Tibial nerve (tissue), 4 donors: ENCODE measurements around the gene HSD17B12. TPM values are rescaled to one million over a fixed set of nuclear protein-coding genes. Genes with fewer than 3 reads are reported as not detected.

Experiments
- DNase-seq, 2 donors: peaks; one replicate each; pipeline ENCODE4 v3.0.0-alpha.2; 2019; ENCODE audit warnings: low spot score in 2 of 2
- H3K27ac ChIP-seq, 4 donors: fragments of 200-600 bp; sonication (generic) in 3 of 4; one replicate each; pipeline ENCODE4 v1.5.1; 2017 to 2019; ENCODE audit warnings: mild to moderate bottlenecking in 1 of 4
- H3K27me3 ChIP-seq, 2 donors: fragments of 200-600 bp; sonication (generic) in 1 of 2; one replicate each; pipeline versions ENCODE4 v1.5.1 to v1.6.0; 2017 to 2019
- H3K36me3 ChIP-seq, 3 donors: fragments of 200-600 bp; sonication (generic); one replicate each; pipeline ENCODE4 v1.5.1; 2018 to 2019
- H3K4me1 ChIP-seq, 4 donors: fragments of 200-600 bp; sonication (generic) in 3 of 4; one replicate each; pipeline ENCODE4 v1.5.1; 2017 to 2019
- H3K4me3 ChIP-seq, 4 donors: fragments of 200-600 bp; sonication (generic) in 3 of 4; one replicate each; pipeline ENCODE4 v1.5.1; 2017 to 2019; ENCODE audit warnings: mild to moderate bottlenecking in 1 of 4, moderate library complexity in 1 of 4
- H3K9me3 ChIP-seq, 4 donors: fragments of 200-600 bp; sonication (generic) in 3 of 4; one replicate each; pipeline ENCODE4 v1.5.1; 2017 to 2019
- CTCF ChIP-seq, 5 experiments: fragments of 200-600 bp in 3 of 5; fragments of 450-650 bp in 2 of 5; sonication (generic) in 3 of 5; IDR thresholded peaks; one replicate each; pipeline ENCODE4 v1.5.1; 2016 to 2019; ENCODE audit warnings: antibody characterized with exemption in 5 of 5, mild to moderate bottlenecking in 3 of 5, moderate library complexity in 2 of 5
- EP300 ChIP-seq, 2 donors: sonication (generic); formaldehyde crosslinking; IDR thresholded peaks; one replicate each; pipeline ENCODE4 v1.6.1; 2017; ENCODE audit warnings: antibody characterized with exemption in 2 of 2, mild to moderate bottlenecking in 1 of 2
- POLR2A ChIP-seq, 2 donors: fragments of 450-650 bp; IDR thresholded peaks; one replicate each; pipeline ENCODE4 v1.6.1; 2017; ENCODE audit warnings: antibody characterized with exemption in 2 of 2, mild to moderate bottlenecking in 2 of 2, moderate library complexity in 2 of 2
- WGBS, 2 donors: methylation state at CpG; one replicate each; pipeline ENCODE4 v1.1.5; 2018; 5-methylcytosine and 5-hydroxymethylcytosine counted together
- total RNA-seq, 4 donors: library from RNA; depleted of rRNA; stranded (reverse); fragments of >200 nt; gene quantifications; one replicate each; pipeline ENCODE4 v1.1.0, GENCODE V29; 2016

HSD17B12 gene
- total RNA-seq, 4 donors from 2014 or later, result 54.9 to 75.9 (median 62.9) TPM

DNA sequence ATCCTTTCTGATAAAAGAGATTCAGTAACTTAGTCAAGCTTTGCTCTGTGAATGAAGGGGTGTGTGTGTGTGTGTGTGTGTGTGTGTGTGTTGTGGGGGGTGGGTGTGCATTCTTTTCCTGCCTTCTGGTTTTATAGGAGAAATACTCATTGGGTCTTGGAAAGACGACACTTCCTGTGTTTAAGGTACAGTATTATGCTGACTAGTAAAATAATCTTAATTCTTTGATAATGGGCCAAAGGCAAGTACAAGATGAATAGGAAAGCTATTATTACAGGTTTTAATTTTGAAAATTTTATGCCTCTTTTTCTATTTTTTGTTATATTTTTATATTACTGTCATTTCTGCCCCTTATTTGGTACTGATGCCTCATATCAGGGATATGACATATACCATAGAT lies 26.1 kb downstream of the HSD17B12 start:
- TF ChIP-seq EP300 (IDR thresholded peaks at IDR 0.05), result no peak
- no peak for TF ChIP-seq CTCF (IDR thresholded peaks at IDR 0.05)
- TF ChIP-seq POLR2A (IDR thresholded peaks at IDR 0.05), result no peak
- Histone ChIP-seq H3K4me1 (peaks cover 0 to 5% (median 0%) of the 10 kb centered on the region in 4 donors), H3K27me3 (no peaks in the 10 kb centered on the region), H3K4me3 (no peak overlapping the region), H3K36me3 (no peaks in the 10 kb centered on the region), H3K9me3 (peaks cover 0 to 12% (median under 1%) of the 10 kb centered on the region in 4 donors), H3K27ac (no peak overlapping the region)
- no peak for DNase-seq
- 82 to 94% methylated on average over 1 of the region's 1 CpG for WGBS, 2 donors

- TF ChIP-seq EP300 (IDR thresholded peaks at IDR 0.05) (no peak), CTCF (IDR thresholded peaks at IDR 0.05) (no peak), POLR2A (IDR thresholded peaks at IDR 0.05) (no peak)
- peaks cover 0 to 5% (median 0%) of the 10 kb centered on the region in 4 donors for H3K4me1 ChIP-seq
- no peaks in the 10 kb centered on the region for H3K27me3 ChIP-seq
- no peaks in the 10 kb centered on the region for H3K9me3 ChIP-seq
- no peaks in the 10 kb centered on the region for H3K36me3 ChIP-seq
- no peak overlapping the region for H3K4me3 ChIP-seq
- WGBS, 2 donors, result 78 to 79% methylated on average over 4 of the region's 4 CpGs
- DNase-seq, result no peak
- no peak overlapping the region for H3K27ac ChIP-seq
These were observed 28.2 kb downstream of the HSD17B12 start for GRCh38 chr11:43708776-43709175.

GRCh38 chr11:43709689-43710088 lies 29.2 kb downstream of the HSD17B12 start:
- TF ChIP-seq CTCF (IDR thresholded peaks at IDR 0.05), result no peak
- no peak for TF ChIP-seq EP300 (IDR thresholded peaks at IDR 0.05)
- no peak for TF ChIP-seq POLR2A (IDR thresholded peaks at IDR 0.05)
- 43 to 44% methylated on average over 1 of the region's 1 CpG for WGBS, 2 donors
- Histone ChIP-seq H3K27me3 (no peaks in the 10 kb centered on the region), H3K36me3 (no peaks in the 10 kb centered on the region), H3K4me3 (no peak overlapping the region), H3K9me3 (no peaks in the 10 kb centered on the region), H3K4me1 (peaks cover 0 to 5% (median 0%) of the 10 kb centered on the region in 4 donors), H3K27ac (no peak overlapping the region)
- DNase-seq, result no peak

DNA sequence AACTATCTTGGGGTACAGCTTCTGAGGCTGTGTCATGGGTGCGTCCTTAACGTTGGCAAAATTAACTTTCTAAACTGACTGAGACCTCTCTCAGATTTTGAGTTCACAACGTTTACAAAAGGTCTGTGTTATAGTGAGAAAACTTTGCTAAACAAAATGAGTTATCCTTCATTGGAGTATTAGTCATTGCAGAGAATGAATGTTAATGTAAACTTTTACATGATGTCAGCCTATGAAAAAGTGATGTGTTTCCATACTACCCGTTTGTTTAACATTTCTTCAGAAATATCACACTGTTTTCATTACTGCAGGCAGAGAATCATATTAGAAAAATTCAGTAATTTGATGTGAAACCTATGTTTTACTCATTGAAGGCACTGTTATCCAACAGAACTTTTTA lies 32.1 kb downstream of the HSD17B12 start:
- Histone ChIP-seq H3K27ac (no peak overlapping the region), H3K4me3 (no peak overlapping the region), H3K27me3 (no peaks in the 10 kb centered on the region), H3K4me1 (peaks cover 0 to under 1% (median 0%) of the 10 kb centered on the region in 4 donors), H3K36me3 (peaks cover 0 to 3% (median 0%) of the 10 kb centered on the region in 3 donors), H3K9me3 (no peaks in the 10 kb centered on the region)
- no peak for DNase-seq
- TF ChIP-seq POLR2A (IDR thresholded peaks at IDR 0.05), result no peak
- TF ChIP-seq EP300 (IDR thresholded peaks at IDR 0.05), result no peak
- no peak for TF ChIP-seq CTCF (IDR thresholded peaks at IDR 0.05)
- WGBS, 2 donors, result 76 to 79% methylated on average over 4 of the region's 4 CpGs

- Histone ChIP-seq H3K27ac (no peak overlapping the region), H3K4me3 (no peak overlapping the region), H3K9me3 (peaks cover 0 to 9% (median 0%) of the 10 kb centered on the region in 4 donors), H3K4me1 (no peaks in the 10 kb centered on the region), H3K27me3 (no peaks in the 10 kb centered on the region), H3K36me3 (peaks cover 0 to 17% (median 0%) of the 10 kb centered on the region in 3 donors)
- 100% methylated on average over 1 of the region's 1 CpG for WGBS, 2 donors
- DNase-seq, result no peak
- TF ChIP-seq CTCF (IDR thresholded peaks at IDR 0.05) (no peak), POLR2A (IDR thresholded peaks at IDR 0.05) (no peak), EP300 (IDR thresholded peaks at IDR 0.05) (no peak)
These were observed 37.8 kb downstream of the HSD17B12 start for GRCh38 chr11:43718373-43718772.
